Measurements from ENCODE around the gene CADM1. TPM values are rescaled to one million over a fixed set of nuclear protein-coding genes. Genes with fewer than 3 reads are reported as not detected.

CADM1 gene
- polyA plus RNA-seq, 1 donor (not counting 4 experiments of a cell fraction or from before 2014, with no cell fraction given): 9.5 TPM

DNA sequence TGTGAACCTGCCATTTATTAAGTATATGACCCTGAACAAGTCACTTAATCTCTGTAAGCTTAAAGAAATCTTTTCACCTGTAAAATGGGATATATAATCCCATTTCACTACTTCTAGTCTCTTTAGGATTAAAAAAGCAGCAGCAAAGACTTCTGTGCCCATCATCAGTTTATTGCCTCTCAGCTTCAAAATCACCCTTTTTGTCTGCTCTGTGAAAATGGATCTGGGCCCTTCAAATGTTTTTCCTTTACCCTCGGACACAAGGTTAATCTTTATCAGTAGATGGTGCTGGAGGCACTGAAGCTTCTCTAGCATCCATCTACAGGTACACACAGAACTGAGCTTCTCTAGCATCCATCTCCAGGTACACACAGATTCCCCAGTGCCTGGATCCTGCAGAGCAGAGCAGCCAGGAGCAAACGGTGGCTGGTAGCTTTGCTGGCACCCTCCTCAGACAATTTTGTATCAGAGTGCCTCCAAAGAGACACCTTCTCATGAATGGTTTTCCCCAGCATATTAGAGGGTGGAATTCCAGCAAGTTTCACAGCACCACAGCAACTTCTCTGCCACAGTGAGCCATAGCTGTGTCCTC is 56.8 kb downstream of the CADM1 start:
- no peaks in the 10 kb centered on the region for H4K20me1 ChIP-seq (ENCODE audit: control insufficient read depth, extremely low read depth, insufficient read depth, low read length)
- no peak overlapping the region for H3K27ac ChIP-seq (ENCODE audit: control insufficient read depth, insufficient read depth, low read length)
- TF ChIP-seq, protein P1, sequence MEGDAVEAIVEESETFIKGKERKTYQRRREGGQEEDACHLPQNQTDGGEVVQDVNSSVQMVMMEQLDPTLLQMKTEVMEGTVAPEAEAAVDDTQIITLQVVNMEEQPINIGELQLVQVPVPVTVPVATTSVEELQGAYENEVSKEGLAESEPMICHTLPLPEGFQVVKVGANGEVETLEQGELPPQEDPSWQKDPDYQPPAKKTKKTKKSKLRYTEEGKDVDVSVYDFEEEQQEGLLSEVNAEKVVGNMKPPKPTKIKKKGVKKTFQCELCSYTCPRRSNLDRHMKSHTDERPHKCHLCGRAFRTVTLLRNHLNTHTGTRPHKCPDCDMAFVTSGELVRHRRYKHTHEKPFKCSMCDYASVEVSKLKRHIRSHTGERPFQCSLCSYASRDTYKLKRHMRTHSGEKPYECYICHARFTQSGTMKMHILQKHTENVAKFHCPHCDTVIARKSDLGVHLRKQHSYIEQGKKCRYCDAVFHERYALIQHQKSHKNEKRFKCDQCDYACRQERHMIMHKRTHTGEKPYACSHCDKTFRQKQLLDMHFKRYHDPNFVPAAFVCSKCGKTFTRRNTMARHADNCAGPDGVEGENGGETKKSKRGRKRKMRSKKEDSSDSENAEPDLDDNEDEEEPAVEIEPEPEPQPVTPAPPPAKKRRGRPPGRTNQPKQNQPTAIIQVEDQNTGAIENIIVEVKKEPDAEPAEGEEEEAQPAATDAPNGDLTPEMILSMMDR (optimal IDR thresholded peaks at IDR 0.05 in 1 of 3, IDR thresholded peaks at IDR 0.05 in 1 of 3, conservative IDR thresholded peaks at IDR 0.05 in 1 of 3; ENCODE audit: extremely low read depth in 1 of 3, insufficient read depth in 2 of 3, low read length in 3 of 3): no peak
- no peak for TF ChIP-seq EZH2 (IDR thresholded peaks at IDR 0.05; ENCODE audit: low read length)
- H2AFZ ChIP-seq (ENCODE audit: control insufficient read depth, low read length): no peak overlapping the region
- H3K4me3 ChIP-seq (ENCODE audit: control insufficient read depth in 2 of 3, extremely low read depth in 1 of 3, insufficient read depth in 2 of 3, low read depth in 1 of 3, low read length in 3 of 3): no peak overlapping the region
- no peak overlapping the region for H3K9ac ChIP-seq (ENCODE audit: control insufficient read depth, extremely low read depth, insufficient read depth, low read length)
- peaks cover 2% of the 10 kb centered on the region for H3K9me3 ChIP-seq (ENCODE audit: control insufficient read depth, low read depth, low read length)
- no peaks in the 10 kb centered on the region for H3K4me1 ChIP-seq (ENCODE audit: control insufficient read depth, extremely low read depth, insufficient read depth, low read length)
- no peaks in the 10 kb centered on the region for H3K9me1 ChIP-seq (ENCODE audit: control insufficient read depth, extremely low read depth, insufficient read depth, low read length)
- no peaks in the 10 kb centered on the region for H3K36me3 ChIP-seq (ENCODE audit: control insufficient read depth in 2 of 2, extremely low read depth in 1 of 2, insufficient read depth in 2 of 2, low read length in 2 of 2)
- dilution Hi-C loops (cut with MboI; ENCODE audit: extremely low pct_ligation_motif_present, low sequenced_read_pairs): no loop called here
- H3K27me3 ChIP-seq (ENCODE audit: control insufficient read depth, extremely low read depth, insufficient read depth, low read length): no peaks in the 10 kb centered on the region
- no peak for FAIRE-seq
- H3K79me2 ChIP-seq (ENCODE audit: control insufficient read depth, insufficient read depth, low read length): no peaks in the 10 kb centered on the region
- no peak overlapping the region for H3K4me2 ChIP-seq (ENCODE audit: control insufficient read depth, extremely low read depth, insufficient read depth, low read depth, low read length)
- no peak for DNase-seq (ENCODE audit: low read depth, low spot score)

DNA sequence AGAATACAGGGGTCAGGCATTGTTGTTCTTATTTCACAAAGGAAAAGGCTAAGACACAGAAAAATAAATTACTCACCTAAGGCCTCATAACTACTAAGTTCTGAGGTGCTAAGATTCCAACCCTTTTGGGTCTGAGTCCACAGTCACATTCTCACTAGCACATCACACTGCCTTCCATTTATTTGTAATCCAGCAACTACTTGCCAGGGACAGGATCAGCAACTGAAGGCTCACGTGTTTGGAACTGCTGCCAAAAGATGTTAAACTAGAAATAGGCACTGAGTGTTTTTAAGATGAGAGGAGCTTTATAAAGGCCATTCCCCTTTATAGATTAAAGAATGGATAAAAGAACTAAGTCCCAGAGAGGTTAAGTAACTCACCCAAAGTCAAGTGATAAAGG is 58.0 kb downstream of the CADM1 start:
- no peaks in the 10 kb centered on the region for H3K4me1 ChIP-seq (ENCODE audit: control insufficient read depth, extremely low read depth, insufficient read depth, low read length)
- H3K27ac ChIP-seq (ENCODE audit: control insufficient read depth, insufficient read depth, low read length): no peak overlapping the region
- H3K4me2 ChIP-seq (ENCODE audit: control insufficient read depth, extremely low read depth, insufficient read depth, low read depth, low read length): no peak overlapping the region
- no peaks in the 10 kb centered on the region for H4K20me1 ChIP-seq (ENCODE audit: control insufficient read depth, extremely low read depth, insufficient read depth, low read length)
- TF ChIP-seq, protein P1 (optimal IDR thresholded peaks at IDR 0.05 in 1 of 3, IDR thresholded peaks at IDR 0.05 in 1 of 3, conservative IDR thresholded peaks at IDR 0.05 in 1 of 3; ENCODE audit: extremely low read depth in 1 of 3, insufficient read depth in 2 of 3, low read length in 3 of 3): no peak
- TF ChIP-seq EZH2 (IDR thresholded peaks at IDR 0.05; ENCODE audit: low read length): no peak
- no peaks in the 10 kb centered on the region for H3K9me1 ChIP-seq (ENCODE audit: control insufficient read depth, extremely low read depth, insufficient read depth, low read length)
- H2AFZ ChIP-seq (ENCODE audit: control insufficient read depth, low read length): no peak overlapping the region
- no peaks in the 10 kb centered on the region for H3K27me3 ChIP-seq (ENCODE audit: control insufficient read depth, extremely low read depth, insufficient read depth, low read length)
- FAIRE-seq (no peak), DNase-seq (ENCODE audit: low read depth, low spot score) (no peak)
- no peak overlapping the region for H3K4me3 ChIP-seq (ENCODE audit: control insufficient read depth in 2 of 3, extremely low read depth in 1 of 3, insufficient read depth in 2 of 3, low read depth in 1 of 3, low read length in 3 of 3)
- H3K9ac ChIP-seq (ENCODE audit: control insufficient read depth, extremely low read depth, insufficient read depth, low read length): no peak overlapping the region
- no peaks in the 10 kb centered on the region for H3K79me2 ChIP-seq (ENCODE audit: control insufficient read depth, insufficient read depth, low read length)
- no peaks in the 10 kb centered on the region for H3K36me3 ChIP-seq (ENCODE audit: control insufficient read depth in 2 of 2, extremely low read depth in 1 of 2, insufficient read depth in 2 of 2, low read length in 2 of 2)
- H3K9me3 ChIP-seq (ENCODE audit: control insufficient read depth, low read depth, low read length): peaks cover 2% of the 10 kb centered on the region
- dilution Hi-C loops (cut with MboI; ENCODE audit: extremely low pct_ligation_motif_present, low sequenced_read_pairs): no loop called here

Measured in keratinocyte (primary cell).